ENCODE measurements around the gene RAPGEF1. TPM values are rescaled to one million over a fixed set of nuclear protein-coding genes. Genes with fewer than 3 reads are reported as not detected.

Gene RAPGEF1
- total and polyA plus RNA-seq, 2 experiments from 2014 or later, result 9.9 to 82.8 TPM

DNA sequence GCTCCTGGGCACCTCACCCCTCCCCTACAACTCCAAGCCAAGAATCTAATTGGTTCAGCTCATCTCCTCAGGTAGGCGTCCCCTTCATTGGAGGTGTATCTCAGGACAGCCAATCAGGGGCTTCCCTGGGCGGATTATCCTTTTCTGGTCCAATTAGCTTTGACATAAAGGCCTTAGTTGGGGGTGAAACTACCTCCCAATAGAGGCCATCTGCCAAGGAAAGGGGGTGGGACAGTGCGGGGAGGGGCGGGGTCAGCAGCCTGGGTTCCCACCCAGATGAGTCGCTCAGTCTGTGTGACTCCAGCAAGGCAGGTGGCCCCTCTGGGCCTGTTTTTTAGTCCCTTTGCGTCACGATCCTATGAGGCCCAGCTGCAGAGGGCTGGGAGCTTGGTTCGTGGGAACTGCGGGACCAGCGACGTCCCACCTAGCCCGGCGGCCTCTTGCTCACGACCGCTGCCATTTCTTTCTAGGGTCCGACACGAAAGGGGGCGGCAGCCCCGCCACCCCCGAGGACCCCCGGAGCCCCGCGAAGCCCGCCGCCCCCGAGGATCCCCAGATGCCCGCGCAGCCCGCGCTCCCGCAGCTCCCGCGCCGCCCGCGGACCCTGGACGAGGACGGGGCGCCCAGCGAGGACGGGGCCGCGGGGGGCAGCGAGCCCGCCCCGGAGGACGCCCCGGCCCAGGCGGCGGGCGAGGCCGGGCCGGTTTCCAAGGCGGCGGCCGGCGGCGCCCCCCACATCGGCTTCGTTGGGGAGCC is 185.6 kb downstream of the RAPGEF1 start (continued):
- TF ChIP-seq, protein P1, sequence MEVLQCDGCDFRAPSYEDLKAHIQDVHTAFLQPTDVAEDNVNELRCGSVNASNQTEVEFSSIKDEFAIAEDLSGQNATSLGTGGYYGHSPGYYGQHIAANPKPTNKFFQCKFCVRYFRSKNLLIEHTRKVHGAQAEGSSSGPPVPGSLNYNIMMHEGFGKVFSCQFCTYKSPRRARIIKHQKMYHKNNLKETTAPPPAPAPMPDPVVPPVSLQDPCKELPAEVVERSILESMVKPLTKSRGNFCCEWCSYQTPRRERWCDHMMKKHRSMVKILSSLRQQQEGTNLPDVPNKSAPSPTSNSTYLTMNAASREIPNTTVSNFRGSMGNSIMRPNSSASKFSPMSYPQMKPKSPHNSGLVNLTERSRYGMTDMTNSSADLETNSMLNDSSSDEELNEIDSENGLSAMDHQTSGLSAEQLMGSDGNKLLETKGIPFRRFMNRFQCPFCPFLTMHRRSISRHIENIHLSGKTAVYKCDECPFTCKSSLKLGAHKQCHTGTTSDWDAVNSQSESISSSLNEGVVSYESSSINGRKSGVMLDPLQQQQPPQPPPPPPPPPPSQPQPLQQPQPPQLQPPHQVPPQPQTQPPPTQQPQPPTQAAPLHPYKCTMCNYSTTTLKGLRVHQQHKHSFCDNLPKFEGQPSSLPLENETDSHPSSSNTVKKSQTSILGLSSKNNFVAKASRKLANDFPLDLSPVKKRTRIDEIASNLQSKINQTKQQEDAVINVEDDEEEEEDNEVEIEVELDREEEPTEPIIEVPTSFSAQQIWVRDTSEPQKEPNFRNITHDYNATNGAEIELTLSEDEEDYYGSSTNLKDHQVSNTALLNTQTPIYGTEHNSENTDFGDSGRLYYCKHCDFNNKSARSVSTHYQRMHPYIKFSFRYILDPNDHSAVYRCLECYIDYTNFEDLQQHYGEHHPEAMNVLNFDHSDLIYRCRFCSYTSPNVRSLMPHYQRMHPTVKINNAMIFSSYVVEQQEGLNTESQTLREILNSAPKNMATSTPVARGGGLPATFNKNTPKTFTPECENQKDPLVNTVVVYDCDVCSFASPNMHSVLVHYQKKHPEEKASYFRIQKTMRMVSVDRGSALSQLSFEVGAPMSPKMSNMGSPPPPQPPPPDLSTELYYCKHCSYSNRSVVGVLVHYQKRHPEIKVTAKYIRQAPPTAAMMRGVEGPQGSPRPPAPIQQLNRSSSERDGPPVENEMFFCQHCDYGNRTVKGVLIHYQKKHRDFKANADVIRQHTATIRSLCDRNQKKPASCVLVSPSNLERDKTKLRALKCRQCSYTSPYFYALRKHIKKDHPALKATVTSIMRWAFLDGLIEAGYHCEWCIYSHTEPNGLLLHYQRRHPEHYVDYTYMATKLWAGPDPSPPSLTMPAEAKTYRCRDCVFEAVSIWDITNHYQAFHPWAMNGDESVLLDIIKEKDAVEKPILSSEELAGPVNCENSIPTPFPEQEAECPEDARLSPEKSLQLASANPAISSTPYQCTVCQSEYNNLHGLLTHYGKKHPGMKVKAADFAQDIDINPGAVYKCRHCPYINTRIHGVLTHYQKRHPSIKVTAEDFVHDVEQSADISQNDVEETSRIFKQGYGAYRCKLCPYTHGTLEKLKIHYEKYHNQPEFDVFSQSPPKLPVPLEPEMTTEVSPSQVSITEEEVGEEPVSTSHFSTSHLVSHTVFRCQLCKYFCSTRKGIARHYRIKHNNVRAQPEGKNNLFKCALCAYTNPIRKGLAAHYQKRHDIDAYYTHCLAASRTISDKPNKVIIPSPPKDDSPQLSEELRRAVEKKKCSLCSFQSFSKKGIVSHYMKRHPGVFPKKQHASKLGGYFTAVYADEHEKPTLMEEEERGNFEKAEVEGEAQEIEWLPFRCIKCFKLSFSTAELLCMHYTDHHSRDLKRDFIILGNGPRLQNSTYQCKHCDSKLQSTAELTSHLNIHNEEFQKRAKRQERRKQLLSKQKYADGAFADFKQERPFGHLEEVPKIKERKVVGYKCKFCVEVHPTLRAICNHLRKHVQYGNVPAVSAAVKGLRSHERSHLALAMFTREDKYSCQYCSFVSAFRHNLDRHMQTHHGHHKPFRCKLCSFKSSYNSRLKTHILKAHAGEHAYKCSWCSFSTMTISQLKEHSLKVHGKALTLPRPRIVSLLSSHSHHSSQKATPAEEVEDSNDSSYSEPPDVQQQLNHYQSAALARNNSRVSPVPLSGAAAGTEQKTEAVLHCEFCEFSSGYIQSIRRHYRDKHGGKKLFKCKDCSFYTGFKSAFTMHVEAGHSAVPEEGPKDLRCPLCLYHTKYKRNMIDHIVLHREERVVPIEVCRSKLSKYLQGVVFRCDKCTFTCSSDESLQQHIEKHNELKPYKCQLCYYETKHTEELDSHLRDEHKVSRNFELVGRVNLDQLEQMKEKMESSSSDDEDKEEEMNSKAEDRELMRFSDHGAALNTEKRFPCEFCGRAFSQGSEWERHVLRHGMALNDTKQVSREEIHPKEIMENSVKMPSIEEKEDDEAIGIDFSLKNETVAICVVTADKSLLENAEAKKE (CRISPR knock-in tag; IDR thresholded peaks at IDR 0.05), result no peak
- TF ChIP-seq, protein P2, sequence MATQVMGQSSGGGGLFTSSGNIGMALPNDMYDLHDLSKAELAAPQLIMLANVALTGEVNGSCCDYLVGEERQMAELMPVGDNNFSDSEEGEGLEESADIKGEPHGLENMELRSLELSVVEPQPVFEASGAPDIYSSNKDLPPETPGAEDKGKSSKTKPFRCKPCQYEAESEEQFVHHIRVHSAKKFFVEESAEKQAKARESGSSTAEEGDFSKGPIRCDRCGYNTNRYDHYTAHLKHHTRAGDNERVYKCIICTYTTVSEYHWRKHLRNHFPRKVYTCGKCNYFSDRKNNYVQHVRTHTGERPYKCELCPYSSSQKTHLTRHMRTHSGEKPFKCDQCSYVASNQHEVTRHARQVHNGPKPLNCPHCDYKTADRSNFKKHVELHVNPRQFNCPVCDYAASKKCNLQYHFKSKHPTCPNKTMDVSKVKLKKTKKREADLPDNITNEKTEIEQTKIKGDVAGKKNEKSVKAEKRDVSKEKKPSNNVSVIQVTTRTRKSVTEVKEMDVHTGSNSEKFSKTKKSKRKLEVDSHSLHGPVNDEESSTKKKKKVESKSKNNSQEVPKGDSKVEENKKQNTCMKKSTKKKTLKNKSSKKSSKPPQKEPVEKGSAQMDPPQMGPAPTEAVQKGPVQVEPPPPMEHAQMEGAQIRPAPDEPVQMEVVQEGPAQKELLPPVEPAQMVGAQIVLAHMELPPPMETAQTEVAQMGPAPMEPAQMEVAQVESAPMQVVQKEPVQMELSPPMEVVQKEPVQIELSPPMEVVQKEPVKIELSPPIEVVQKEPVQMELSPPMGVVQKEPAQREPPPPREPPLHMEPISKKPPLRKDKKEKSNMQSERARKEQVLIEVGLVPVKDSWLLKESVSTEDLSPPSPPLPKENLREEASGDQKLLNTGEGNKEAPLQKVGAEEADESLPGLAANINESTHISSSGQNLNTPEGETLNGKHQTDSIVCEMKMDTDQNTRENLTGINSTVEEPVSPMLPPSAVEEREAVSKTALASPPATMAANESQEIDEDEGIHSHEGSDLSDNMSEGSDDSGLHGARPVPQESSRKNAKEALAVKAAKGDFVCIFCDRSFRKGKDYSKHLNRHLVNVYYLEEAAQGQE (IDR thresholded peaks at IDR 0.05; ENCODE audit: unreplicated experiment), result no peak
- TF ChIP-seq EZH2phosphoT487 (IDR thresholded peaks at IDR 0.05; ENCODE audit: unreplicated experiment) (no peak), CREB1 (CRISPR knock-in tag; IDR thresholded peaks at IDR 0.05; ENCODE audit: low read depth) (no peak)

DNA sequence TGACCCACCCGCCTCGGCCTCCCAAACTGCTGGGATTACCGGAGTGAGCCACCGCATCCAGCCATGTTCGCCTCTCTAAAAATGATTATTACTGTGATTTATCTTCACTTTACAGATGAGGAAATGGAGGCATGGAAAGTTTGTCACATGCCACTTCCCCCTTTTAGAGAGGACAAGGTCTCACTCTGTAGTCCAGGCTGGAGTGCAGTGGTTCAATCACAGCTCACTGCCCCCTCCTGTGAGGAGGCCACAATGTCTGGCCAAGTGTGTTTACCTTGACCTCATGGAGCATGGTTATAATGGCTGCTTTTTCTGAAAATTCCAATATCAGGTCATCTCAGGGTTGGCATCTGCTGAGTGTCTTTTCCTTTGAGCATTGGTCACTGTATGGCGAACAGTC is 187.8 kb downstream of the RAPGEF1 start:
- Histone ChIP-seq H3F3A (replicated peaks; ENCODE audit: low read depth) (no peaks in the 10 kb centered on the region), H3K4me3 (no peak overlapping the region), H3K36me3 (ENCODE audit: insufficient read depth) (no peaks in the 10 kb centered on the region), H3K9me2 (ENCODE audit: insufficient read depth) (no peaks in the 10 kb centered on the region), H3K27ac (ENCODE audit: low read depth) (no peak overlapping the region), H3K27me3 (ENCODE audit: insufficient read depth) (peaks cover 67% of the 10 kb centered on the region), H3K79me2 (replicated peaks; ENCODE audit: insufficient read depth) (no peaks in the 10 kb centered on the region), H2AFZ (no peak overlapping the region), H3K4me2 (no peak overlapping the region), H3K4me1 (ENCODE audit: insufficient read depth) (no peaks in the 10 kb centered on the region), H4K20me1 (replicated peaks; ENCODE audit: insufficient read depth) (no peaks in the 10 kb centered on the region)
- Mint-ChIP-seq H3K27ac (no peak overlapping the region), H3K27me3 (ENCODE audit: insufficient read depth, low read depth, poor library complexity) (peaks cover 59% of the 10 kb centered on the region), H3K9me3 (peaks cover 42% of the 10 kb centered on the region), H3K4me3 (no peak overlapping the region), H3K36me3 (ENCODE audit: low read depth) (peaks cover 21% of the 10 kb centered on the region), H3K4me1 (peaks cover 7% of the 10 kb centered on the region; the same call in 1 of the 3 replicates)
- TF ChIP-seq NANOG (IDR thresholded peaks at IDR 0.05; ENCODE audit: borderline replicate concordance) (no peak), ZNF331 (CRISPR knock-in tag; IDR thresholded peaks at IDR 0.05; ENCODE audit: low read depth) (no peak), ZNF114 (CRISPR knock-in tag; IDR thresholded peaks at IDR 0.05) (no peak), CREB1 (CRISPR knock-in tag; IDR thresholded peaks at IDR 0.05; ENCODE audit: low read depth) (no peak), STAT1 (IDR thresholded peaks at IDR 0.05; ENCODE audit: unreplicated experiment) (no peak)
- TF ChIP-seq, protein P2 (IDR thresholded peaks at IDR 0.05; ENCODE audit: unreplicated experiment), result no peak
- no peak for DNase-seq (ENCODE audit: low spot score)
- ATAC-seq, result no peak
